ENCODE results near the gene NOX3. TPM values are rescaled to one million over a fixed set of nuclear protein-coding genes. Genes with fewer than 3 reads are reported as not detected.
"Not testable (repeated sequence)": the region's sequence is repeated elsewhere in the genome, so short reads cannot be mapped to it uniquely, and the experiment has no call there.

Gene NOX3
- total and polyA plus RNA-seq, 2 donors (not counting 3 experiments of a cell fraction or from before 2014, with no cell fraction given): not detected

DNA sequence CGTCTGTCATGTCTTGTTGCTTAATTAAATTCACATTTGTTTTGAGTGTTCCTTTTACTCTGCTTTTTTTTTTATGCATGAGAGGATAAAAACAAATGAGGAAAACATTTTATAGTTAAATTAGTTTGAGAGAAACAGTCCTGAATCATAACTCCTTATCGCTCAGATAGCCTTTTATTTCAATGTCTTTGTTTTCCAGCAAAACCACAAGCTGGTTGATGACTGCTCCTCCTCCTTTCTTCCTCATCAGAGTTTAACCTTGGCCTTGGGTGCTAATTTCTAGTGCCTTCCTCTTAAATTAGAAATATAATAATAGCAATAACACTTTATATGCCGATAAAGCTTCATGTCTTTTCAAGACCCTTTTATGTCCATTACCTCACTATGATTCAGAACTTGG lies 3.1 kb downstream of the NOX3 start:
- DNase-seq (ENCODE audit: low read depth, low spot score) (no peak), FAIRE-seq (no peak)
- intact Hi-C loops (cut with micrococcal nuclease) (no loop called here), dilution Hi-C loops (cut with MboI; ENCODE audit: extremely low pct_ligation_motif_present, low sequenced_read_pairs) (no loop called here)
- no peak overlapping the region for H3K4me3 ChIP-seq (replicated peaks in 1 of 3; ENCODE audit: insufficient read depth in 1 of 3, low read depth in 1 of 3, low read length in 3 of 3)
- no peak overlapping the region for H3K9ac ChIP-seq (replicated peaks; ENCODE audit: extremely low read depth, insufficient read depth, low read length)
- H4K20me1 ChIP-seq (replicated peaks; ENCODE audit: control insufficient read depth, extremely low read depth, insufficient read depth, low read length): no peaks in the 10 kb centered on the region
- H3K36me3 ChIP-seq (ENCODE audit: control insufficient read depth in 2 of 2, extremely low read depth in 1 of 2, insufficient read depth in 2 of 2, low read length in 2 of 2): no peaks in the 10 kb centered on the region
- no peaks in the 10 kb centered on the region for H3K9me1 ChIP-seq (replicated peaks; ENCODE audit: control insufficient read depth, extremely low read depth, insufficient read depth, low read length)
- H3K27me3 ChIP-seq (ENCODE audit: control insufficient read depth in 2 of 2, insufficient read depth in 2 of 2, low read length in 2 of 2): no peaks in the 10 kb centered on the region
- CTCF ChIA-PET: interaction anchor here (1.6 kb wide), 1 partner anchor 25 kb away, joined by 5 read pairs; no protein-coding TSS in a partner anchor
- no peaks in the 10 kb centered on the region for H3K9me3 ChIP-seq (replicated peaks; ENCODE audit: control insufficient read depth, insufficient read depth, low read length)
- no peaks in the 10 kb centered on the region for H3K79me2 ChIP-seq (ENCODE audit: control insufficient read depth, insufficient read depth, low read length)
- H2AFZ ChIP-seq (ENCODE audit: low read depth, low read length): no peak overlapping the region
- no peak for TF ChIP-seq GATA2 (IDR thresholded peaks at IDR 0.05; ENCODE audit: insufficient read depth, insufficient read length, low read depth, low read length)
- no peak for TF ChIP-seq MAX (IDR thresholded peaks at IDR 0.05; ENCODE audit: insufficient read depth, insufficient read length)
- no peak for TF ChIP-seq CTCF (IDR thresholded peaks at IDR 0.05; ENCODE audit: extremely low read depth in 1 of 2, insufficient read depth in 1 of 2, low read depth in 1 of 2, low read length in 2 of 2)
- TF ChIP-seq EZH2 (IDR thresholded peaks at IDR 0.05; ENCODE audit: borderline replicate concordance, low read depth, low read length, severe bottlenecking): no peak
- TF ChIP-seq JUN (IDR thresholded peaks at IDR 0.05; ENCODE audit: borderline replicate concordance, insufficient read depth, insufficient read length, low read depth): no peak
- no peak for TF ChIP-seq POLR2A (IDR thresholded peaks at IDR 0.05; ENCODE audit: low read depth, low read length)
- no peak for TF ChIP-seq FOS (IDR thresholded peaks at IDR 0.05; ENCODE audit: borderline replicate concordance, insufficient read depth, low read length)
- no peak for TF ChIP-seq MYC (IDR thresholded peaks at IDR 0.05; ENCODE audit: low read depth, low read length)
- TF ChIP-seq POLR2AphosphoS5 (IDR thresholded peaks at IDR 0.05; ENCODE audit: insufficient read depth, low read depth, low read length): no peak
- no TSS peak for BruUV-seq (replicated peaks)
- peaks cover 7% of the 10 kb centered on the region for H3K4me1 ChIP-seq (ENCODE audit: control insufficient read depth, extremely low read depth, insufficient read depth, low read length)
- POLR2A ChIA-PET: no interaction called here
- H3K27ac ChIP-seq (ENCODE audit: insufficient read depth, low read depth, low read length): no peak overlapping the region
- H3K4me2 ChIP-seq (ENCODE audit: insufficient read depth, low read length): no peak overlapping the region

GRCh38 chr6:155451530-155451929 lies 4.1 kb downstream of the NOX3 start:
- H3K4me3 ChIP-seq (replicated peaks in 1 of 3; ENCODE audit: insufficient read depth in 1 of 3, low read depth in 1 of 3, low read length in 3 of 3); DNase-seq (ENCODE audit: low read depth, low spot score); H3K9ac ChIP-seq (replicated peaks; ENCODE audit: extremely low read depth, insufficient read depth, low read length); H3K9me3 ChIP-seq (replicated peaks; ENCODE audit: control insufficient read depth, insufficient read depth, low read length); H3K27ac ChIP-seq (ENCODE audit: insufficient read depth, low read depth, low read length); H4K20me1 ChIP-seq (replicated peaks; ENCODE audit: control insufficient read depth, extremely low read depth, insufficient read depth, low read length); H2AFZ ChIP-seq (ENCODE audit: low read depth, low read length); H3K79me2 ChIP-seq (ENCODE audit: control insufficient read depth, insufficient read depth, low read length); dilution Hi-C loops (cut with MboI; ENCODE audit: extremely low pct_ligation_motif_present, low sequenced_read_pairs); H3K27me3 ChIP-seq (ENCODE audit: control insufficient read depth in 2 of 2, insufficient read depth in 2 of 2, low read length in 2 of 2); H3K4me1 ChIP-seq (ENCODE audit: control insufficient read depth, extremely low read depth, insufficient read depth, low read length); POLR2A ChIA-PET; FAIRE-seq; H3K9me1 ChIP-seq (replicated peaks; ENCODE audit: control insufficient read depth, extremely low read depth, insufficient read depth, low read length); H3K36me3 ChIP-seq (ENCODE audit: control insufficient read depth in 2 of 2, extremely low read depth in 1 of 2, insufficient read depth in 2 of 2, low read length in 2 of 2); BruUV-seq (replicated peaks); H3K4me2 ChIP-seq (ENCODE audit: insufficient read depth, low read length); intact Hi-C loops (cut with micrococcal nuclease): not testable (repeated sequence)
- CTCF ChIA-PET: interaction anchor here (1.6 kb wide), 1 partner anchor 26 kb away, joined by 5 read pairs; no protein-coding TSS in a partner anchor

Data from endothelial cell of umbilical vein (primary cell).